GM12865 (cell line): ENCODE data around the gene ADGRB3.

ENCODE experiments used
- DNase-seq: peaks from one replicate; pipeline ENCODE4 v3.0.0; 2010; ENCODE audit warnings: low read depth
- H3K4me3 ChIP-seq: 2 replicates; pipeline ENCODE4 v1.5.1; 2011; ENCODE audit warnings: mild to moderate bottlenecking, low read depth, low read length, control low read depth
- CTCF ChIP-seq: IDR thresholded peaks from 2 replicates; pipeline ENCODE4 v1.5.1; 2011; ENCODE audit warnings: low read length, control low read depth, low read depth, inconsistent platforms; ENCODE audit not compliant: insufficient read depth; ENCODE audit errors: missing control alignments

Gene ADGRB3

GRCh38 chr6:68710916-68711315, 75.8 kb downstream of the ADGRB3 start:
- no peak overlapping the region for H3K4me3 ChIP-seq
- TF ChIP-seq CTCF: no peak
- no peak for DNase-seq

GRCh38 chr6:68711386-68712000, 76.4 kb downstream of the ADGRB3 start:
- no peak for TF ChIP-seq CTCF
- no peak for DNase-seq
- no peak overlapping the region for H3K4me3 ChIP-seq

GRCh38 chr6:68716620-68717019, 81.5 kb downstream of the ADGRB3 start:
- DNase-seq: no peak
- no peak for TF ChIP-seq CTCF
- H3K4me3 ChIP-seq: no peak overlapping the region

GRCh38 chr6:68718385-68719073, 83.4 kb downstream of the ADGRB3 start:
- no peak for TF ChIP-seq CTCF
- no peak overlapping the region for H3K4me3 ChIP-seq
- no peak for DNase-seq

GRCh38 chr6:68719761-68720160, 84.7 kb downstream of the ADGRB3 start:
- no peak for DNase-seq
- no peak overlapping the region for H3K4me3 ChIP-seq
- no peak for TF ChIP-seq CTCF

GRCh38 chr6:68722891-68723527, 87.9 kb downstream of the ADGRB3 start:
- no peak for DNase-seq
- TF ChIP-seq CTCF: no peak
- no peak overlapping the region for H3K4me3 ChIP-seq

GRCh38 chr6:68724060-68724459, 89.0 kb downstream of the ADGRB3 start:
- no peak for TF ChIP-seq CTCF
- no peak overlapping the region for H3K4me3 ChIP-seq
- no peak for DNase-seq
